ES-I3 (cell line): Measurements from ENCODE around the gene CD163L1.
"Not testable (repeated sequence)": the region's sequence is repeated elsewhere in the genome, so short reads cannot be mapped to it uniquely, and the experiment has no call there.

Experiments
- H3K36me3 ChIP-seq: 2 replicates; pipeline ENCODE4 v1.6.1; 2013; ENCODE audit warnings: mild to moderate bottlenecking, low read length, control low read depth, moderate library complexity; ENCODE audit not compliant: insufficient read depth
- H3K4me1 ChIP-seq: 2 replicates; pipeline ENCODE4 v1.6.1; 2013; ENCODE audit warnings: mild to moderate bottlenecking, control low read depth, low read length; ENCODE audit not compliant: insufficient read depth
- H3K9ac ChIP-seq: 2 replicates; pipeline ENCODE4 v1.6.1; 2013; ENCODE audit warnings: low read depth, mild to moderate bottlenecking, low read length, moderate library complexity
- H3K9me3 ChIP-seq: 2 replicates; pipeline ENCODE4 v1.6.1; 2013; ENCODE audit warnings: mild to moderate bottlenecking, low read length, moderate library complexity; ENCODE audit not compliant: control insufficient read depth, insufficient read depth

Gene CD163L1

DNA sequence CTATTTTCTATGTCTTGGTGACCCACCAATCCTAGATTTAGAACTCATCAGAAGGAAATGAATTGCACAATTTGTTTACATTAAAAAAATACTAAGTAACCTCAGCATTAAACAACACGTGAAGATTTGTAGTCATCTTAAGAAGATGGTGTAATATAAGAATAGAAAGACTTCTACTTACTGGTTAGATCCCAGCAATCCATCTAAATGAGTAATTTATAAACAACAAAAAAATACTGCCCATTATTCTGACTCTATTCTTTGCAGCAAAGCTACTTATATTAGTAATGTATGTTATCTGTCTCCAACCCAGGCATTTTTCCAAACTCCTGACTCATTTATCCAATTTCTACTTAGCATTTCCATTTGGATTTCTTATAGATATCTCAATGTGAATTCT, 67.8 kb downstream of the CD163L1 start:
- no peaks in the 10 kb centered on the region for H3K4me1 ChIP-seq
- H3K9me3 ChIP-seq, result no peaks in the 10 kb centered on the region
- H3K9ac ChIP-seq, result no peak overlapping the region
- no peaks in the 10 kb centered on the region for H3K36me3 ChIP-seq

DNA sequence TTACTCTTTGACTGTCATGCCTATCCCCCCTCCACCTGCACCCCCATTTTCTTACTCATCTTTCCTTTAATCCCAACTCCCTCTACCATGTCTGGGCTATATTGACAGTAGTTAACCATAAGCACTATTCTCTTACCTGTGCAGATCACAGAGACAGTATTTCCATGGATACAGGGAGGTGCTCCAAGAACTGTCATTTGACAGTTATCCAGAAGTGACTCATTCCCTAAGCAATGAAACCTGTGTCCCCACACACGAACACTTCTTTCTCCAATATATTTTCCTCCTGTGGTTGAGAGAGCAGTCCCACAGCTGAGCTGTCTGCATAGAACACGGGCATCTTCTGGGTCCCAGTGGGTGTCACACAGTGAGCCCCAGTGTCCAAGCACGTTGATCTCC, 68.8 kb downstream of the CD163L1 start:
- no peaks in the 10 kb centered on the region for H3K4me1 ChIP-seq
- H3K9me3 ChIP-seq, result no peaks in the 10 kb centered on the region
- no peaks in the 10 kb centered on the region for H3K36me3 ChIP-seq
- no peak overlapping the region for H3K9ac ChIP-seq

DNA sequence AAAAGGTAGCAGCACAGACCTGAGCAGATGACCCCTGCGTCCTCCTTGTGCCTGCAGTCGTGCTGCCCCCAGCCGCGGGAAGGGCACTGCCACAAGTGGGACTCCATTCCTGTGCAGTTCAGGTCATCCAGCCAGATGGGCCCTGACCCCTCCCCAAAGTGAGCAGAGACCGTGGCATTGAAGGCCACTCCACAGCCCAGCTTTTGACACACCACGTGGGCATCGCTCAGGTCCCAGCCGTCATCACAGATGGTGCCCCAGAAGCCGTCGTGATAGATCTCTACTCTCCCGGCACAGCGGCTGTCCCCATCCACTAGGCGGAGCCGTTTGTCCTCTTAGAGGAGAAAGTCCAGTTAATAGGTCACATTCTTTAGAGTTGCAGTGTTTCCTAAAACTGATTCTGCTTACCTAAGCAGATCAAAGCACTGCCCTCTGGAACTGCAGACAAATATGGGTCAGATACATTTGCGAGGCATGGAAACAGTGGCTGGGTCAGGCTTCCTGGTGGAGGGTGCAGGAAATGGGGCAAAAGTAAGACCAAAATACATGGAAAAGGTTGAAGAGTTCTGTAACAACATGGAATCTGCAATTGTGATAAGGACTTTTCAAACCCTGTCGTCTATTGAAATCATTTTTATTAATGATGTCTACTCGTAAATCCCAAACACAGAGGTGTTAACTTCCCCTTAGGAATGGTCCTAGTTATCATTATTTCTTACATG, 69.4 kb downstream of the CD163L1 start:
- no peak overlapping the region for H3K9ac ChIP-seq
- H3K4me1 ChIP-seq, result no peaks in the 10 kb centered on the region
- no peaks in the 10 kb centered on the region for H3K9me3 ChIP-seq
- no peaks in the 10 kb centered on the region for H3K36me3 ChIP-seq

DNA sequence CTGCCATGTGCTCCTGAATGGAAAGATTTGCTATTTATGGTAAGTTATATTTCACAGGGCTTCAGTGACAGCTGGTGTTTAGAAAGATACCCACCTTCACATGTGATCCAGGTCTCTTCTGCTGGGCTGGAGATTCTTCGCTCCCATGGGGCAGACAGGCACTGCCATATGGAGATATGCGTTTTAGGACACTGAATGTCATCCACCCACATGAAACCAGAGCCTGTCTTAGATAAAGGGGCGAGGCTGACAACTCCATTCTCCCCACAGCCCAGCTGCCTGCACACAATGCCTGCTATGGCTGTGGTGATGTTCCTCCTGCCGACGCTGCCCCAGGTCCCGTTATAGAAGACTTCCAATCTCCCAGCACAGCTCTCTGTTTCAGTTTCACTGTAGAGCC, 70.7 kb downstream of the CD163L1 start:
- Histone ChIP-seq H3K4me1 (no peaks in the 10 kb centered on the region), H3K9ac (no peak overlapping the region), H3K9me3 (no peaks in the 10 kb centered on the region), H3K36me3 (no peaks in the 10 kb centered on the region)

DNA sequence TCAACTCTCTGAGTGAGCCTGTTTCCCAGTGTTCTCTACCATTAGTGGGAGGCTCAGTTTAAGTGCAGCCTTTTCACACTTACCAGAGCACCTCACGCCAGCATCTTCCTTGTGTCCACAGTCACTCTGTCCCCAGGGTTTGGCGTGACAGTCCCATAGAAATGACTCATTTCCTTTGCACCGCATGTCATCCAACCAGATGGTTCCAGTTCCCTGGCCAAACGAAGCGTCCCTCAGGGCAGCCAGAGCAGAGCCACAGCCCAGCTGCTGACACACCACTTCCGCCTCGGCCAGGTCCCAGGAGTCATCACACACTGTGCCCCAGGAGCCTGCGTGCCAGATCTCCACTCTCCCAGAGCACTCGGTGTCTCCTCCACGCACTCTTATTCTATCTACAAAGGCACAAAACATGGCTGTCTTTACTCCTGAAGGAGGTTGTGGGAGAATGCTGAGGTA, 74.7 kb downstream of the CD163L1 start:
- Histone ChIP-seq H3K36me3 (no peaks in the 10 kb centered on the region), H3K9ac (no peak overlapping the region), H3K9me3 (no peaks in the 10 kb centered on the region), H3K4me1 (no peaks in the 10 kb centered on the region)

DNA sequence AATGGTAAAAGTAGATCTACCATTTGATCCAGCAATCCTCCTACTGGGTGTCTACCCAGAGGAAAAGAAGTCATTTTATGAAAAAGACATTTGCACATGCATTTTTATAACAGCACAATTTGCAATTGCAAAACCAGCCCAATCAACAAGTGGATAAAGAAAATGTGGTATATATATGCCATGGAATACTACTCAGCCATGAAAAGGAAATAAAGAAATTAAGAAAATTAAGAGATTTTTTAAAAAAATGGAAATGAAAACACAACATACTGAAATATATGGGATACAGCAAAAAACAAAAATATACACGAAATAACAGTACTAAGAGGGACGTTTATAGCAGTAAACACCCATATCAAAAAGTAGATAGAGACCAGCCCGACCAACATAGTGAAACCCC, 81.2 kb downstream of the CD163L1 start:
- Histone ChIP-seq H3K36me3 (no peaks in the 10 kb centered on the region), H3K4me1 (no peaks in the 10 kb centered on the region), H3K9ac (no peak overlapping the region), H3K9me3 (no peaks in the 10 kb centered on the region)

DNA sequence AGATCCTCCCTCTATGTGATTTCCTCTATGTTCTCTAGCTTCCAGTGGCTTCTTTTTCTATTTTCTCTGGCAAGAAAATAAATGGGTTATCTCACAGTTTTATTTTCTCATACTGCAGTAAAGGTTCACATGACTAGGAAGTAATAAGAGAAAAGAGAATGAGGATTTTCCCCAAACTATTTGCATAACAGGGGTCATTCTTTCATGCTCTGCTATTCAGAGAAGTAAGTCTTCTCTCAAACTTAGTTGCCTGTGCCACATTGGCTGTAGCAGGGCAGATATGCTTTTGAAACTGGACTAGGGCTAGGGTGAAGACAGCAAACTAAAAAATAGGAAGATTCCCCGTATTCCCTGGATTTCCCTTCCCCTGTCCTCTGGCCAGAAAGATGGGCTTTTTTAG, 82.7 kb downstream of the CD163L1 start:
- Histone ChIP-seq H3K4me1 (no peaks in the 10 kb centered on the region), H3K36me3 (no peaks in the 10 kb centered on the region), H3K9ac (no peak overlapping the region), H3K9me3 (no peaks in the 10 kb centered on the region)

DNA sequence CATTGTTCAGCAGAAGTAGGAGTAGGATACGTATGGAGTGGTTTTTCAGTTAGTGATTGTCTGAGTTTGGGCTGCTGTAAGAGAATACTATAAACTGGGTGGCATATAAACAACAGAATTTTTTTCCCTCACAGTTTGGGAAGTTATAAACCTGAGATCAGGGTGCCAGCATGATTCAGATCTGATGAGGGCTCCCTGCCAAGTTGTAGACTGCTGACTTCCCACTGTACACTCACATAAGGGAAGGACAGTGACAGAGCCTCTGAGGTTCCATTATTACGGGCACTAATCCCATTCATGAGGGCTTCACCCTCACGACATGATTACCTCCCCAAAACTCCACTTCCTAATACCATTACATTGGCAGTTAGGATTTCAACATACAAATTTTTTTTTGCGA, 89.4 kb downstream of the CD163L1 start:
- no peaks in the 10 kb centered on the region for H3K36me3 ChIP-seq
- no peaks in the 10 kb centered on the region for H3K9me3 ChIP-seq
- no peak overlapping the region for H3K9ac ChIP-seq
- no peaks in the 10 kb centered on the region for H3K4me1 ChIP-seq

DNA sequence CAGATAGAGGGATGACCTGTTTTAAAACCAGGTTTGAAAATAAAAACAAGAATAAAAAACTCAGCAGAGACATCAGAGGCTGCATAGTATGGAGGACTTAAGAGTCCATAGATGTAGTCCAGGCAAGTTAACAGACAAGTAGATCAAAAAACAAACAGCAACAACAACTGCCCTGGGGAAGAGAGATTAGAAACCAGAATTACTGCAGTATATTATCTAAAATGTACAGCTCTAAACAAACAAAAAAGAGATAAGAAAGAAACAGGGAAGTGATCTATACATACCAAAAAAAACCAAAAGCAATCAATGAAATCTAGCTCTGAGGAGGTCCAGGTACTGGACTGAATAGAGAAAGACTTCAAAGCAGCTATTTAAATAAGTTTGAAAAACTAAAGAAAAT, 91.3 kb downstream of the CD163L1 start:
- Histone ChIP-seq H3K4me1 (no peaks in the 10 kb centered on the region), H3K9ac (no peak overlapping the region), H3K9me3 (no peaks in the 10 kb centered on the region), H3K36me3 (no peaks in the 10 kb centered on the region)

DNA sequence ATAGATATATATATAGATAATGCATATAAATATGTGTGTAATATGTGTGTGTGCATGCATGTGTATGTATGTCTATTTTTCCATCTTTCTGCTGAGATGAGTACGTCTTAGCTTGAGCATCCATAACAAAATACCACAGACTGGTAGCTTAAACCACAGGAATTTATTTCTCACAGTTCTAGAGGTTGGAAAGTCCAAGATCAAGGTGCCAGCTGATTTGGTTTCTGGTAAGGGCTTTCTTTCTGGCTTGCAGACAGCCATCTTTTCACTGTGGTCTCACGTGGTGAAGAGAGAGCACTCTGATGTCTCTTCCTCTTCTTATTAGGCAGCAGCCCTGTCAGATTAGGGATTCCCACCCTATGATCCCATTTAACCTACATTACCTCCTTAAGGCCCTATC, 92.8 kb downstream of the CD163L1 start:
- H3K4me1 ChIP-seq, result no peaks in the 10 kb centered on the region
- no peaks in the 10 kb centered on the region for H3K9me3 ChIP-seq
- H3K36me3 ChIP-seq, result no peaks in the 10 kb centered on the region
- H3K9ac ChIP-seq, result no peak overlapping the region

DNA sequence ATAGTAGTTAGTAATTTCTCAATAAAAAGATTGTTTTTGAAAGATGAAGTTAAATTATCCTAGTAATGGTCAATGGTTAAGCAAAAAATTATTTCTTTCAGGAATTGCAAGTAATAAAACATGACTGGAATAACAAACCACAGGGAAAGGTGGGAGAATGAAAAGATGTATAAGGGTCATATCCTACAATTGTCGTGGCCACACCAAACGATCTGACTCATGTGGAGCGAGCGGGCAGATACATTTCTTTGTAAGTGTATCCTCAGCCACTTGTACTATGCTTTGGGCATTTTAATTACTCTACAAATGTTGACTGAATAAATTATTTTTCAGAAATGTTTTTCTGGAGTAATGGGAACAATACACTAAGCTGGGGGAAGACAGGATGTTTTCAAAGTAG, 94.5 kb downstream of the CD163L1 start:
- no peak overlapping the region for H3K9ac ChIP-seq
- H3K9me3 ChIP-seq, result peaks cover 12% of the 10 kb centered on the region; the same call in 1 of the 2 replicates
- no peaks in the 10 kb centered on the region for H3K36me3 ChIP-seq
- no peaks in the 10 kb centered on the region for H3K4me1 ChIP-seq

DNA sequence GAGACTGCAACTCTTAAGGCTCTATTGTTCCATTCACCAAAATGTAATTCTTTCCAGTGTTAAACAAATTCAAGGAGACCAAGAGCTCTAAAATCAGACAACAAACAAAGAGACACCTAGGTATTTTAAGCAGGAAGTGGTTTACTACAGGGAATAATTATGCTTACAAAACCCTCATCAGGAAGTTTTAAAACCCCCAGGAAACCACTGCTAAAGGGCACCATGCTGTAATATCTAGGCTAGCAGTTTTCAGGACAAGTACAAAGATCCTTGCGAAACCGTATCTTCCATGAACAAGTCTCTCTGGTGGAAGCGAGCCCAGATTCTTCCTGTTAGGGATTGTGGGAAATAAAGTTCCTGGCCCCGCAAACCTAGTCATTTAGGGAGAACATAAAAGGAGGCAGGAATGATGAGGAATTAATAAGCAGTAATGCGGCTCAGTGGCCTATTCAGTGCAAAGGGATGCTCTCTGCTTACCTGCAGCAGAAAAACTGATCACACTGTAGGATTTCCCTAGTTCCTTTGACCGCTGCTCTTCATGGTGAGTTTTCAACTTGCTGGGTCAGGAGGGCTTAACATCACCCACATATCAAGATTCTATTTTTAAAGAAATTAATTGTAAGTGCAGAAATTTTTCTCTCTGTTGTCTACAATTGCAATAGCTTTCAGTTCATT, 97.3 kb downstream of the CD163L1 start:
- no peak overlapping the region for H3K9ac ChIP-seq
- no peaks in the 10 kb centered on the region for H3K36me3 ChIP-seq
- peaks cover 14% of the 10 kb centered on the region; the same call in 1 of the 2 replicates for H3K9me3 ChIP-seq
- H3K4me1 ChIP-seq, result no peaks in the 10 kb centered on the region

DNA sequence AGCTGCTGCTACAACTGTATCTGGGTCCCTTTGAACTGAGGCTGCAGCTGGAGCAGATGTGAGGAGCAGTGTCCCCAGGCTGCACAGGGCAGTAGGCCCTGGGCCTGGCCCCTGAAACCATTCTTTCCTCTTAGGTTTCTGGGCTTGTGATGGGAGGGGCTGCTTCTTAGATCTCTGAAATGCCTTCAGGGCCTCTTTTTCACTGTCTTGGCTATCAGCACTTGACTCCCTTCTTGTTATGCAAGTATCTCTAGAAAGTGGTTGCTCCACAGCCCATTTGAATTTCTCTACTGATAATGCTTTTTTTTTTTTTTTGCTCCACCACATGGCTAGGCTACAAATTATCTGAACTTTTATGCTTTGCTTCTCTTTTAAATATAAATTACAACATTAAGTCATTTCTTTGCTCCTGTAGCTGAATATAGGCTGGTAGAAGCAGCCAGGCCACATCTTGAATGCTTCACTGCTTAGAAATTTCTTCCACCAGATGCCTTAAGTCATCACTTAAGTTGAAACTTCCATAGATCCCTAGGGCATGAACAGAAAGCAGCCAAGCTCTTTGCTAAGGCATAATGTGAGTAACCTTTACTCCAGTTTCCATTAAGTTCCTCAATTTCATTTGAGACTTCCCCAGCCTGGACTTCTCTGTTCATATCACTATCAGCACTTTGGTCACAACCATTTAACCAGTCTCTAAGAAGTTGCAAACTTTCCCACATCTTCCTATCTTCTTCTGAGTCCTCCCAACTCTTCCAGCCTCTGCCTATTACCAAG, 98.9 kb downstream of the CD163L1 start:
- Histone ChIP-seq H3K36me3 (no peaks in the 10 kb centered on the region), H3K9ac (no peak overlapping the region), H3K4me1 (no peaks in the 10 kb centered on the region), H3K9me3 (peaks cover 14% of the 10 kb centered on the region; the same call in 1 of the 2 replicates)

DNA sequence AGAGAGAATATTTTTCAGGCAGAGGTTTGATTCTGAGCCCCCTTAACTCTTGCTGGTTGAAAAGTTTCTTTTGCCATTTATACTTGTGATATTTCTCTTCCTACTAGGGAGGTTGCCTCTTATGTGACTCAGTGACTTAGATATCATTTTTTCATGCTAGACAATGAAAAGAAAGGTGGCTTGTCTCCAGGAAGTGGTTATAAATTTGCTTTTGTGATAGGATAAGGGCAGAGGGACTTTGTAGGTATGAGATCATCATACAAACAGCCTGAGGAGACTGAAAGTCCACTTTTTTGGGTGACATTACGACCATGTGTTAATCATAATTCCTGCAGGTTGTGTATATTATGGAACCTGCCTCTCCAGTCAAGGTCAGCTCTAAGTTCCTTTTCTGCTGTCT, 104.3 kb downstream of the CD163L1 start:
- no peak overlapping the region for H3K9ac ChIP-seq
- H3K36me3 ChIP-seq, result no peaks in the 10 kb centered on the region
- peaks cover 4% of the 10 kb centered on the region; the same call in 1 of the 2 replicates for H3K9me3 ChIP-seq
- no peaks in the 10 kb centered on the region for H3K4me1 ChIP-seq

DNA sequence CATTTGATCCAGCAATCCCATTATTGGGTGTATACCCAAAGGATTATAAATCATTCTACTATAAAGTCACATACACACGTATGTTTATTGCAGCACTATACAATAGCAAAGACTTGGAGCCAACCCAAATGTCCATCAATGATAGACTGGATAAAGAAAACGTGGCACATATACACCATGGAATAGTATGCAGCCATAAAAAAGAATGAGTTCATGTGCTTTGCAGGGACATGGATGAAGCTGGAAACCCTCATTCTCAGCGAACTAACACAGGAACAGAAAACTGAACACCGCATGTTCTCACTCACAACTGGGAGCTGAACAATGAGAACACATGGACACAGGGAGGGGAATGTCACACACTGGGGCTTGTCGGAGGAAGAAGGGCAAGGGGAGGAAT, 106.2 kb downstream of the CD163L1 start:
- H3K36me3 ChIP-seq, H3K9ac ChIP-seq, H3K4me1 ChIP-seq, H3K9me3 ChIP-seq: not testable (repeated sequence)
